Ishikawa (cell line): ENCODE results near the gene WWOX.

Experiments
- CEBPB ChIP-seq: IDR thresholded peaks from 2 replicates; pipeline ENCODE4 v1.6.1; 2012
- CREB1 ChIP-seq: IDR thresholded peaks from 2 replicates; pipeline ENCODE4 v1.6.1; 2012; ENCODE audit warnings: low read depth
- EGR1 ChIP-seq: IDR thresholded peaks from 2 replicates; pipeline ENCODE4 v1.6.1; 2012
- EP300 ChIP-seq: IDR thresholded peaks from 2 replicates; pipeline ENCODE4 v1.6.1; 2012; ENCODE audit warnings: borderline replicate concordance
- FOXM1 ChIP-seq: IDR thresholded peaks from 2 replicates; pipeline ENCODE4 v1.6.1; 2012; ENCODE audit warnings: low read depth, borderline replicate concordance
- NFIC ChIP-seq: IDR thresholded peaks from 2 replicates; pipeline ENCODE4 v1.6.1; 2012
- RAD21 ChIP-seq: IDR thresholded peaks from 2 replicates; pipeline ENCODE4 v1.6.1; 2012; ENCODE audit warnings: low read depth
- TAF1 ChIP-seq: IDR thresholded peaks from 2 replicates; pipeline ENCODE4 v1.6.1; 2012; ENCODE audit warnings: low read depth, mild to moderate bottlenecking
- TCF12 ChIP-seq: IDR thresholded peaks from 2 replicates; pipeline ENCODE4 v1.6.1; 2012; ENCODE audit warnings: low read depth
- TEAD4 ChIP-seq: IDR thresholded peaks from 2 replicates; pipeline ENCODE4 v1.6.1; 2012
- YY1 ChIP-seq: IDR thresholded peaks from 2 replicates; pipeline ENCODE4 v1.6.1; 2012; ENCODE audit warnings: low read depth
- ZBTB7A ChIP-seq: IDR thresholded peaks from 2 replicates; pipeline ENCODE4 v1.6.1; 2012; ENCODE audit warnings: low read depth
- TF ChIP-seq, protein P1 (sequence below): IDR thresholded peaks from 2 replicates; pipeline ENCODE4 v1.6.1; 2012
- TF ChIP-seq, protein P2 (sequence below): IDR thresholded peaks from 2 replicates; pipeline ENCODE4 v1.6.1; 2012; ENCODE audit warnings: low read depth, mild to moderate bottlenecking
- TF ChIP-seq, protein P3 (sequence below): IDR thresholded peaks from 2 replicates; pipeline ENCODE4 v1.6.1; 2012

The WWOX gene

DNA sequence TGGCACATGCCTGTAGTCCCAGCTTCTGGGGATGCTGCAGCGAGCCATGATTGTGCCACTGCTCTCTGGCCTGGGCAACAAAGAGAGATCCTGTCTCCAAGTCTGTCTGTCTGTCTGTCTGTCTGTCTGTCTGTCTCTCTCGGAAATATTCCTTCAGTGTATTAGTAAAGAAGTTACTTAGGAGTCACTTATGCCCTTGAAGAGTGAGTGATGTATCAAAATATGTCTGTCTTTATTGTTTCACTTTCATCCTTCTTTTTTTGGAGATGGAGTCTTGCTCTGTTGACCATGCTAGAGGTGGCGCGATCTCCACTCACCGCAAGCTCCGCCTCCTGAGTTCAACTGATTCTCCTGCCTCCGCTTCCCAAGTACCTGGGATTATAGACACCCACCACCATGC is 410.5 kb downstream of the WWOX start:
- no peak for TF ChIP-seq EGR1
- TF ChIP-seq, protein P1, sequence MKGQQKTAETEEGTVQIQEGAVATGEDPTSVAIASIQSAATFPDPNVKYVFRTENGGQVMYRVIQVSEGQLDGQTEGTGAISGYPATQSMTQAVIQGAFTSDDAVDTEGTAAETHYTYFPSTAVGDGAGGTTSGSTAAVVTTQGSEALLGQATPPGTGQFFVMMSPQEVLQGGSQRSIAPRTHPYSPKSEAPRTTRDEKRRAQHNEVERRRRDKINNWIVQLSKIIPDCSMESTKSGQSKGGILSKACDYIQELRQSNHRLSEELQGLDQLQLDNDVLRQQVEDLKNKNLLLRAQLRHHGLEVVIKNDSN, result no peak
- TF ChIP-seq TEAD4, result no peak
- no peak for TF ChIP-seq NFIC
- TF ChIP-seq, protein P2, sequence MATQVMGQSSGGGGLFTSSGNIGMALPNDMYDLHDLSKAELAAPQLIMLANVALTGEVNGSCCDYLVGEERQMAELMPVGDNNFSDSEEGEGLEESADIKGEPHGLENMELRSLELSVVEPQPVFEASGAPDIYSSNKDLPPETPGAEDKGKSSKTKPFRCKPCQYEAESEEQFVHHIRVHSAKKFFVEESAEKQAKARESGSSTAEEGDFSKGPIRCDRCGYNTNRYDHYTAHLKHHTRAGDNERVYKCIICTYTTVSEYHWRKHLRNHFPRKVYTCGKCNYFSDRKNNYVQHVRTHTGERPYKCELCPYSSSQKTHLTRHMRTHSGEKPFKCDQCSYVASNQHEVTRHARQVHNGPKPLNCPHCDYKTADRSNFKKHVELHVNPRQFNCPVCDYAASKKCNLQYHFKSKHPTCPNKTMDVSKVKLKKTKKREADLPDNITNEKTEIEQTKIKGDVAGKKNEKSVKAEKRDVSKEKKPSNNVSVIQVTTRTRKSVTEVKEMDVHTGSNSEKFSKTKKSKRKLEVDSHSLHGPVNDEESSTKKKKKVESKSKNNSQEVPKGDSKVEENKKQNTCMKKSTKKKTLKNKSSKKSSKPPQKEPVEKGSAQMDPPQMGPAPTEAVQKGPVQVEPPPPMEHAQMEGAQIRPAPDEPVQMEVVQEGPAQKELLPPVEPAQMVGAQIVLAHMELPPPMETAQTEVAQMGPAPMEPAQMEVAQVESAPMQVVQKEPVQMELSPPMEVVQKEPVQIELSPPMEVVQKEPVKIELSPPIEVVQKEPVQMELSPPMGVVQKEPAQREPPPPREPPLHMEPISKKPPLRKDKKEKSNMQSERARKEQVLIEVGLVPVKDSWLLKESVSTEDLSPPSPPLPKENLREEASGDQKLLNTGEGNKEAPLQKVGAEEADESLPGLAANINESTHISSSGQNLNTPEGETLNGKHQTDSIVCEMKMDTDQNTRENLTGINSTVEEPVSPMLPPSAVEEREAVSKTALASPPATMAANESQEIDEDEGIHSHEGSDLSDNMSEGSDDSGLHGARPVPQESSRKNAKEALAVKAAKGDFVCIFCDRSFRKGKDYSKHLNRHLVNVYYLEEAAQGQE, result no peak

- no peak for TF ChIP-seq TEAD4
- TF ChIP-seq YY1, result no peak
- TF ChIP-seq, protein P1, result no peak
- no peak for TF ChIP-seq TCF12
- no peak for TF ChIP-seq EGR1
- TF ChIP-seq RAD21, result no peak
- no peak for TF ChIP-seq ZBTB7A
- no peak for TF ChIP-seq NFIC
- TF ChIP-seq CREB1, result no peak
- TF ChIP-seq TAF1, result no peak
- TF ChIP-seq, protein P3, sequence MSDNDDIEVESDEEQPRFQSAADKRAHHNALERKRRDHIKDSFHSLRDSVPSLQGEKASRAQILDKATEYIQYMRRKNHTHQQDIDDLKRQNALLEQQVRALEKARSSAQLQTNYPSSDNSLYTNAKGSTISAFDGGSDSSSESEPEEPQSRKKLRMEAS, result no peak
- no peak for TF ChIP-seq FOXM1
- no peak for TF ChIP-seq CEBPB
Observed at GRCh38 chr16:78510496-78510895, 411.0 kb downstream of the WWOX start.

DNA sequence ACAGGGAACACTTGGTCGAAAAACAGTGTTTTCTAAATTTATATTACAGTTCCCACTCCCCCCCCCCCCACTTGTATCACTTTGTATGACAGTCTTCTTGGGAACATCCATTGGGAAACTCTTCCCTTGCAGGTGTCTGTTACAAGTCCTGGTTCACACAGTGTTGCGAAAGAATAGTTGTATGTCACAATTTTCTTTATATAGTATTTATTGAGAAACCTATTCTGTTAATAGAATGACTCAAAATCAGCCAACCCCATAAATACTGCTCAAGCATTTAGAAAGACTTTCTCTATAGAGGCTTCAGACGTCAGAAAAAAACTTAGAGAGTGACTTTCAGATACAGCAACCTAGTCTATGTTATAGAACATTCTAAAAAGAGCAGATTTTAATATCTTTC is 414.4 kb downstream of the WWOX start:
- TF ChIP-seq, protein P1, result no peak
- no peak for TF ChIP-seq EP300

DNA sequence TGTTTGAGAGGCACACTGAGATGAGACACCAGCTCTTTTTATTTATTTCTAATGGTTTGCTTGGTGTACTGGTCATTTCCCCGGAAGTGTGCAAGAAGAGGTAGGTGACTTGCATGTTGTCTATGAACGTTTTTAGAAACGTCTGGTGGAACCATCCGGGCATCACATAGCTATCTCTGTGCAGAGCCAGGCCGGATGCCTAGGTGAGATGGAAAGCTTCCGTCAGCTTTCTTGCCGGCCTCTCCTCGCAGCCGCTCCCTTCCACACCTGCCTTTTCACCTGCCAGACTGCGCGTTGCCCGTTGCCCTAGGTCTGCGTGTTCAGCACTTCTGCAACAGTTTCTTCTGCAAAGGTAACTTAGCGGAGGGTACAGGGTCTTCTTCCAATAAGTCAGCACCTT is 416.0 kb downstream of the WWOX start:
- TF ChIP-seq EP300 (no peak), RAD21 (no peak), CREB1 (no peak), TAF1 (no peak), ZBTB7A (no peak), FOXM1 (no peak), TEAD4 (no peak), YY1 (no peak), EGR1 (no peak)

DNA sequence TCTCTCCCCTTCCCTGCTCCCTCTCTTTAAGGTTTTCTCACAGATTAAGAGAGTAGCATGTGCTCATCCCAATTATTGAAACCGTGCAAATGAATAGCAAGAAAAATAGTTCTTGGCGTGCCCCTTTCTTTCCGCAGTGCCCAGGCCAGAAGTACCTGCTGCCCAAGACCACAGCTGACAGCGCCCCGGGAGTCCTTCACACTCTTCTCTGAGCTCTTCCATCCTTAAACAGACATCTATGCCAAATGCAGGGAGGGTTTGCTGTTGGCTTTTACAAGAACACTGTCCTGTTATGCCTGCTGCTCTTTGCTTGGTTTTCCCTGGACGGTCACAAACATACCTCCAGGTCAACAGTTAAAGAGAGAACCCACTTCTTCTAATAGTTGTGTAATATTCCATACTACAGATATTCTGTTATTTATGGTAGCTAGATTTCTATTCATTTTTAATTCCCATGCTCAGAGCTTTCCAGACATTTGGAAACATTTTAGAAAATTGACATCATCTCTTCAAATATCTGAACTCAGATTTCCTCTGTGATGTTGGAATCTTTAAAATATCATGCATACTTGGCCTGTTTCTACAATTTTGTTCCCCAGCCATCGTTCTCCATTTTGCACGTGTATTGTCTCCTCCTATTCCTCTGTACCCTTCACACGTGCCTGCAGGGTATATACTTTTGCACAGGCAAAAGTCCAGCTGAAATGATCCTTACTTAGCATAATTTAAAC is 416.7 kb downstream of the WWOX start:
- no peak for TF ChIP-seq EP300
- TF ChIP-seq CEBPB, result no peak
- TF ChIP-seq TAF1, result no peak

- TF ChIP-seq CEBPB (no peak), EP300 (no peak), TEAD4 (no peak), NFIC (no peak), FOXM1 (no peak), EGR1 (no peak), TCF12 (no peak), ZBTB7A (no peak), TAF1 (no peak), RAD21 (no peak), CREB1 (no peak), YY1 (no peak)
- TF ChIP-seq, protein P3, result no peak
- TF ChIP-seq, protein P1, result no peak
- TF ChIP-seq, protein P2, result no peak
Observed at GRCh38 chr16:78519896-78520295, 420.4 kb downstream of the WWOX start.
